GM19372 (cell line): ENCODE measurements around the gene PAFAH2.

Source experiments
- ATAC-seq: cut with Tn5 transposase; IDR thresholded peaks from one replicate; pipeline ENCODE4 v1.9.1; 2021; ENCODE audit warnings: mild to moderate bottlenecking, low read depth, moderate library complexity; ENCODE audit not compliant: unreplicated experiment

The PAFAH2 gene

GRCh38 chr1:26031611-26032220 lies 33.9 kb upstream of the PAFAH2 start:
- no peak for ATAC-seq

GRCh38 chr1:26031196-26031595 lies 33.3 kb upstream of the PAFAH2 start:
- ATAC-seq: no peak

- ATAC-seq: no peak
These were observed 32.1 kb upstream of the PAFAH2 start for GRCh38 chr1:26029864-26030481.

- no peak for ATAC-seq
These were observed 31.4 kb upstream of the PAFAH2 start for GRCh38 chr1:26029054-26029863.

GRCh38 chr1:26028490-26028980 lies 30.7 kb upstream of the PAFAH2 start:
- no peak for ATAC-seq

- no peak for ATAC-seq
These were observed 30.0 kb upstream of the PAFAH2 start for GRCh38 chr1:26027716-26028489.

- no peak for ATAC-seq
These were observed 27.7 kb upstream of the PAFAH2 start for GRCh38 chr1:26025517-26025916.

- ATAC-seq: no peak
These were observed 27.2 kb upstream of the PAFAH2 start for GRCh38 chr1:26025060-26025459.

GRCh38 chr1:26023826-26024225 lies 26.0 kb upstream of the PAFAH2 start:
- no peak for ATAC-seq

- no peak for ATAC-seq
These were observed 25.1 kb upstream of the PAFAH2 start for GRCh38 chr1:26023009-26023408.

- no peak for ATAC-seq
These were observed 24.5 kb upstream of the PAFAH2 start for GRCh38 chr1:26022404-26022779.

GRCh38 chr1:26021647-26022403 lies 24.0 kb upstream of the PAFAH2 start, which contains the start of gene EXTL1:
EXTL1 (plus strand) TSS chr1:26021775; CDS start chr1:26022647, 872 bp downstream.
- ATAC-seq: no peak

- no peak for ATAC-seq
These were observed 23.2 kb upstream of the PAFAH2 start for GRCh38 chr1:26020941-26021646.

GRCh38 chr1:26020330-26020768 lies 22.5 kb upstream of the PAFAH2 start:
- ATAC-seq: no peak

- ATAC-seq: no peak
These were observed 21.9 kb upstream of the PAFAH2 start for GRCh38 chr1:26019641-26020315.

GRCh38 chr1:26017606-26018005 lies 19.7 kb upstream of the PAFAH2 start:
- ATAC-seq: no peak

- no peak for ATAC-seq
These were observed 19.2 kb upstream of the PAFAH2 start for GRCh38 chr1:26016953-26017545.

- no peak for ATAC-seq
These were observed 18.5 kb upstream of the PAFAH2 start for GRCh38 chr1:26016258-26016952.
